ENCODE measurements around the gene ZNF407. TPM values are rescaled to one million over a fixed set of nuclear protein-coding genes. Genes with fewer than 3 reads are reported as not detected.

Gene ZNF407
- total RNA-seq, 1 donor from 2014 or later = 16.1 TPM

- H3K4me3 ChIP-seq = no peak overlapping the region
- ATAC-seq (no peak), DNase-seq (no peak)
- H3K27me3 ChIP-seq (ENCODE audit: low read depth) = no peaks in the 10 kb centered on the region
- peaks cover 4% of the 10 kb centered on the region for H3K4me1 ChIP-seq
- H3K9me3 ChIP-seq = no peaks in the 10 kb centered on the region
- H3K27ac ChIP-seq = no peak overlapping the region
- TF ChIP-seq CTCF (IDR thresholded peaks at IDR 0.05) = no peak
- intact Hi-C loops (cut with DNase I) = no loop called here
- H3K36me3 ChIP-seq = no peaks in the 10 kb centered on the region
These were observed 199.3 kb downstream of the ZNF407 start for GRCh38 chr18:74796841-74797576.

- Histone ChIP-seq H3K27ac (no peak overlapping the region), H3K4me3 (no peak overlapping the region), H3K4me1 (peaks cover 4% of the 10 kb centered on the region), H3K36me3 (no peaks in the 10 kb centered on the region), H3K27me3 (ENCODE audit: low read depth) (no peaks in the 10 kb centered on the region), H3K9me3 (no peaks in the 10 kb centered on the region)
- no peak for DNase-seq
- ATAC-seq = no peak
- TF ChIP-seq CTCF (IDR thresholded peaks at IDR 0.05) = no peak
- intact Hi-C loops (cut with DNase I) = no loop called here
These were observed 200.0 kb downstream of the ZNF407 start for GRCh38 chr18:74797577-74798151.

GRCh38 chr18:74799542-74799941 is 201.9 kb downstream of the ZNF407 start:
- intact Hi-C loops (cut with DNase I) = no loop called here
- H3K4me1 ChIP-seq = peaks cover 4% of the 10 kb centered on the region
- no peak overlapping the region for H3K27ac ChIP-seq
- DNase-seq = no peak
- no peaks in the 10 kb centered on the region for H3K36me3 ChIP-seq
- no peak overlapping the region for H3K4me3 ChIP-seq
- ATAC-seq = no peak
- no peaks in the 10 kb centered on the region for H3K9me3 ChIP-seq
- H3K27me3 ChIP-seq (ENCODE audit: low read depth) = no peaks in the 10 kb centered on the region
- no peak for TF ChIP-seq CTCF (IDR thresholded peaks at IDR 0.05)

- H3K27ac ChIP-seq = no peak overlapping the region
- no peak for TF ChIP-seq CTCF (IDR thresholded peaks at IDR 0.05)
- intact Hi-C loops (cut with DNase I) = no loop called here
- H3K4me1 ChIP-seq = peaks cover 4% of the 10 kb centered on the region
- no peaks in the 10 kb centered on the region for H3K27me3 ChIP-seq (ENCODE audit: low read depth)
- DNase-seq (no peak), ATAC-seq (no peak)
- H3K4me3 ChIP-seq = no peak overlapping the region
- H3K9me3 ChIP-seq = no peaks in the 10 kb centered on the region
- H3K36me3 ChIP-seq = no peaks in the 10 kb centered on the region
These were observed 202.4 kb downstream of the ZNF407 start for GRCh38 chr18:74800098-74800497.

- Histone ChIP-seq H3K36me3 (no peaks in the 10 kb centered on the region), H3K9me3 (no peaks in the 10 kb centered on the region), H3K27me3 (ENCODE audit: low read depth) (no peaks in the 10 kb centered on the region), H3K4me1 (peaks cover 5% of the 10 kb centered on the region), H3K4me3 (no peak overlapping the region), H3K27ac (no peak overlapping the region)
- intact Hi-C loops (cut with DNase I) = no loop called here
- no peak for ATAC-seq
- no peak for DNase-seq
- TF ChIP-seq CTCF (IDR thresholded peaks at IDR 0.05) = no peak
These were observed 205.4 kb downstream of the ZNF407 start for GRCh38 chr18:74803117-74803516.
